Panc1 (cell line): ENCODE measurements around the gene LIMCH1. TPM values are rescaled to one million over a fixed set of nuclear protein-coding genes. Genes with fewer than 3 reads are reported as not detected.

Source experiments
- ATAC-seq: fragments of 200-7000 bp; cut with Tn5 transposase; 2 replicates; pipeline ENCODE4 v1.9.1; 2020; ENCODE audit warnings: mild to moderate bottlenecking, moderate library complexity
- BruUV-seq: library from RNA; stranded (reverse); fragments of 400-500 nt; replicated peaks from 2 replicates; lab custom pipeline; 2021; lab: Mats Ljungman, UMichigan
- CTCF ChIA-PET: fragments of 300-600 bp; sonication (Branson Sonifier 250); formaldehyde crosslinking; loops from one replicate; lab custom pipeline; 2022; ENCODE audit warnings: antibody characterized with exemption; lab: Charles Lee
- POLR2A ChIA-PET: fragments of 300-600 bp; sonication (Branson Sonifier 250); formaldehyde crosslinking; loops from one replicate; lab custom pipeline; 2022; ENCODE audit warnings: antibody characterized with exemption; lab: Charles Lee
- DNase-seq: peaks from one replicate; pipeline ENCODE4 v3.0.0-alpha.2; 2010; ENCODE audit warnings: low read depth, low spot score
- H3K27ac ChIP-seq: 2 replicates; pipeline ENCODE4 v1.5.1; 2011; ENCODE audit warnings: mild to moderate bottlenecking, low read length, inconsistent platforms
- H3K27me3 ChIP-seq: fragments of 200-500 bp; sonication (Bioruptor generic); 2 replicates; pipeline ENCODE4 v1.6.0; 2014; ENCODE audit warnings: low read length, inconsistent platforms; ENCODE audit not compliant: control insufficient read depth, insufficient read depth
- H3K36me3 ChIP-seq: fragments of 200-500 bp; sonication (Bioruptor generic); 2 replicates; pipeline ENCODE4 v1.5.1; 2014; ENCODE audit warnings: inconsistent platforms, mild to moderate bottlenecking, low read length, moderate library complexity; ENCODE audit not compliant: control insufficient read depth, insufficient read depth
- H3K4me1 ChIP-seq: 2 replicates; pipeline ENCODE4 v1.5.1; 2011; ENCODE audit warnings: inconsistent platforms, mild to moderate bottlenecking, low read length, moderate library complexity; ENCODE audit not compliant: control insufficient read depth, insufficient read depth
- H3K4me3 ChIP-seq, 2 experiments: 2 replicates each; pipeline ENCODE4 v1.5.1; 2011 to 2012; ENCODE audit warnings: low read depth in 2 of 2, low read length in 2 of 2, mild to moderate bottlenecking in 2 of 2, inconsistent platforms in 1 of 2, moderate library complexity in 1 of 2
- H3K9me3 ChIP-seq: fragments of 200-500 bp; sonication (Bioruptor generic); 2 replicates; pipeline ENCODE4 v1.5.1; 2014; ENCODE audit warnings: low read depth, mild to moderate bottlenecking, inconsistent platforms, low read length, moderate library complexity; ENCODE audit not compliant: control insufficient read depth, insufficient read depth
- CTCF ChIP-seq: fragments of 450-650 bp; IDR thresholded peaks from 2 replicates; pipeline ENCODE4 v1.5.1; 2017; ENCODE audit warnings: mild to moderate bottlenecking
- POLR2AphosphoS5 ChIP-seq: IDR thresholded peaks from 2 replicates; pipeline ENCODE4 v1.6.1; 2012; ENCODE audit warnings: mild to moderate bottlenecking, low read depth, low read length, moderate library complexity
- SIN3A ChIP-seq: IDR thresholded peaks from 2 replicates; pipeline ENCODE4 v1.6.1; 2012; ENCODE audit warnings: low read depth, mild to moderate bottlenecking, low read length, moderate library complexity, borderline replicate concordance; ENCODE audit not compliant: insufficient read depth
- TCF7L2 ChIP-seq: IDR thresholded peaks from 2 replicates; pipeline ENCODE4 v1.6.1; 2011; ENCODE audit warnings: mild to moderate bottlenecking, low read depth, low read length, inconsistent platforms
- in situ Hi-C: cut with HindIII; loops from 2 replicates; pipeline ENCODE4 v1.10.0; 2016; ENCODE audit warnings: low sequenced_read_pairs, low pct_unique_long_range_greater_than_20kb
- intact Hi-C: fragments of 100-400 bp; cut with micrococcal nuclease; formaldehyde crosslinking; loops from one replicate; pipeline ENCODE4 v1.10.0; 2022; ENCODE audit not compliant: unreplicated experiment
- total RNA-seq: library from RNA; stranded (reverse); gene quantifications from one replicate; pipeline ENCODE4 v1.2.1, GENCODE V29; 2021; ENCODE audit not compliant: unreplicated experiment
- TF ChIP-seq, protein P1 (sequence below), 2 experiments: IDR thresholded peaks; 2 replicates each; pipeline ENCODE4 v1.6.1; 2011 to 2012; ENCODE audit warnings: low read depth in 2 of 2, control low read depth in 1 of 2, low read length in 1 of 2, mild to moderate bottlenecking in 1 of 2, moderate library complexity in 1 of 2; ENCODE audit not compliant: insufficient read depth in 1 of 2

Gene LIMCH1
- total RNA-seq, 1 experiment from 2014 or later = 3.3 TPM

DNA sequence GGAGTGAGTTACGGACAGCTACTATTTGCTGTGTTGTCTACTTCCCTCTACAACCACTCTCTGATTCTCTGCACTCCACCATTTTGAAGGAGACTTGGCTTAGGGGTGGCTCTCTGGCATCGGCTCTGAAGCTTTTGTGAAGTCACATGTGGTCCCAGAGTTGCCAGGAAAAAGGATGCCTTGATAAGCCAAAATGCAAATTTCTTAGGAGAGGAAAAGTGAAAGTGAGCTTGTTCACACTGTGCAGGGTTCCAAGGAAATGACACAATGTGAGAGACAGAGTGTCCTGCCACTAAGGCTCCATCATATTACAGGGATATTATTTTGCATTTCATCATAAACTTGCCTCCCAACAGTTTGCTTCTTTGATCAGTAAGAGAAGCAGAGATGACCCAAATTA is 203.4 kb downstream of the LIMCH1 start:
- intact Hi-C loops (no loop called here), in situ Hi-C loops (no loop called here)
- ChIA-PET CTCF (no interaction called here), POLR2A (interaction anchor here (0.7 kb wide), 1 partner anchor 1326 kb away, joined by 3 read pairs; no protein-coding TSS in a partner anchor)
- no peaks in the 10 kb centered on the region for H3K36me3 ChIP-seq
- no peak overlapping the region for H3K27ac ChIP-seq
- ATAC-seq (no peak), DNase-seq (no peak)
- TF ChIP-seq, protein P1, sequence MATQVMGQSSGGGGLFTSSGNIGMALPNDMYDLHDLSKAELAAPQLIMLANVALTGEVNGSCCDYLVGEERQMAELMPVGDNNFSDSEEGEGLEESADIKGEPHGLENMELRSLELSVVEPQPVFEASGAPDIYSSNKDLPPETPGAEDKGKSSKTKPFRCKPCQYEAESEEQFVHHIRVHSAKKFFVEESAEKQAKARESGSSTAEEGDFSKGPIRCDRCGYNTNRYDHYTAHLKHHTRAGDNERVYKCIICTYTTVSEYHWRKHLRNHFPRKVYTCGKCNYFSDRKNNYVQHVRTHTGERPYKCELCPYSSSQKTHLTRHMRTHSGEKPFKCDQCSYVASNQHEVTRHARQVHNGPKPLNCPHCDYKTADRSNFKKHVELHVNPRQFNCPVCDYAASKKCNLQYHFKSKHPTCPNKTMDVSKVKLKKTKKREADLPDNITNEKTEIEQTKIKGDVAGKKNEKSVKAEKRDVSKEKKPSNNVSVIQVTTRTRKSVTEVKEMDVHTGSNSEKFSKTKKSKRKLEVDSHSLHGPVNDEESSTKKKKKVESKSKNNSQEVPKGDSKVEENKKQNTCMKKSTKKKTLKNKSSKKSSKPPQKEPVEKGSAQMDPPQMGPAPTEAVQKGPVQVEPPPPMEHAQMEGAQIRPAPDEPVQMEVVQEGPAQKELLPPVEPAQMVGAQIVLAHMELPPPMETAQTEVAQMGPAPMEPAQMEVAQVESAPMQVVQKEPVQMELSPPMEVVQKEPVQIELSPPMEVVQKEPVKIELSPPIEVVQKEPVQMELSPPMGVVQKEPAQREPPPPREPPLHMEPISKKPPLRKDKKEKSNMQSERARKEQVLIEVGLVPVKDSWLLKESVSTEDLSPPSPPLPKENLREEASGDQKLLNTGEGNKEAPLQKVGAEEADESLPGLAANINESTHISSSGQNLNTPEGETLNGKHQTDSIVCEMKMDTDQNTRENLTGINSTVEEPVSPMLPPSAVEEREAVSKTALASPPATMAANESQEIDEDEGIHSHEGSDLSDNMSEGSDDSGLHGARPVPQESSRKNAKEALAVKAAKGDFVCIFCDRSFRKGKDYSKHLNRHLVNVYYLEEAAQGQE (IDR thresholded peaks at IDR 0.05; ENCODE audit: insufficient read depth in 1 of 2, low read depth in 2 of 2, low read length in 1 of 2) = no peak
- TF ChIP-seq TCF7L2 (no peak), SIN3A (no peak)
- H3K27me3 ChIP-seq = no peaks in the 10 kb centered on the region
- no peak overlapping the region for H3K4me3 ChIP-seq
- no peaks in the 10 kb centered on the region for H3K9me3 ChIP-seq
- no peaks in the 10 kb centered on the region for H3K4me1 ChIP-seq
- no TSS peak for BruUV-seq

DNA sequence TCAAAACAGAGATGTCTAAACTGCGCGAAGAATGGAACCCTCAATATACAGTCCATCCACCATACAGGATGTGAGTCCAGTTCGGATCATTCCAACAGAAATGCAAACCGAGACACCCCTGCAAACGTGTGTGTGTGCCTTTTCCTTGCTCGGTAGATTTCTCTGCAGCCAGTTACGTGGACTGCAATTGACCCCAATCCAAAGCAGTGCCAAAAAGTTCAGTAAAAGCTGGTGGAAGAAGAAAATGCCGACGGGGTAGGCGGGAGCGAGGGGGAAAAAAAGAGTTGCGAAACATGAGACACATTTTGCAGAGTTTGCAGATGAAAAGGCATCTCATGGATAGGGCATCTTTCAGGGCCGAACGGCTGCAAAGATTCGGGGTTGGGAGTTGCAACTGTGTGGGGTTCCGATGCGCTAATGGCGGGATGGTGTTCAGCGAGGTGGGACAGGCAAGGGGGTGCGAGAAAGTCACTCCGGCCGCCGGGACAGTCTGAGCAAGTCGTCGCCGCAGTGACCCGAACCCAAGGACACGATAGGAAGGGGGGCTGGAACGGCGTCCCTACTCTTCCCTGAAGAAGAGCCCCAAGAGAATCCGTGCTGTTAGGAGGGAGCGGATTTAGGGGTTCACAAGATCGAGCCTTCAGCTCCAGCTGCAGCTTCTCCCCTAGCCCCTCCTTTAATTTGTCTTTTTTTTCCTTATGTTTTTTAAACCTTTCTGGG is 206.8 kb downstream of the LIMCH1 start:
- Histone ChIP-seq H3K27me3 (peaks cover 2% of the 10 kb centered on the region; the same call in 1 of the 2 replicates), H3K36me3 (no peaks in the 10 kb centered on the region), H3K4me3 (no peak overlapping the region), H3K4me1 (no peaks in the 10 kb centered on the region), H3K27ac (no peak overlapping the region), H3K9me3 (no peaks in the 10 kb centered on the region)
- CTCF ChIA-PET = no interaction called here
- no TSS peak for BruUV-seq
- in situ Hi-C loops = no loop called here
- POLR2A ChIA-PET = no interaction called here
- DNase-seq = no peak
- ATAC-seq = no peak
- no peak for TF ChIP-seq POLR2AphosphoS5
- TF ChIP-seq, protein P1 (IDR thresholded peaks at IDR 0.05; ENCODE audit: insufficient read depth in 1 of 2, low read depth in 2 of 2, low read length in 1 of 2) = no peak
- no peak for TF ChIP-seq CTCF
- TF ChIP-seq SIN3A = no peak
- TF ChIP-seq TCF7L2 = no peak
- intact Hi-C loops = no loop called here
